NCI-H2227 (cell line): ENCODE measurements around the gene C2orf49.

ENCODE experiments used
- DNase-seq: peaks from one replicate; lab custom pipeline; 2025; ENCODE audit not compliant: unreplicated experiment; lab: John Stamatoyannopoulos, UW

C2orf49 gene

GRCh38 chr2:105381101-105381668, 43.8 kb downstream of the C2orf49 start:
- DNase-seq = no peak

- no peak for DNase-seq
Measured at GRCh38 chr2:105382177-105382576, 44.8 kb downstream of the C2orf49 start.

- DNase-seq = no peak
Measured at GRCh38 chr2:105383432-105384166, 46.3 kb downstream of the C2orf49 start.

GRCh38 chr2:105384216-105384615, 46.9 kb downstream of the C2orf49 start:
- DNase-seq = no peak

GRCh38 chr2:105384861-105385260, 47.5 kb downstream of the C2orf49 start:
- no peak for DNase-seq

DNA sequence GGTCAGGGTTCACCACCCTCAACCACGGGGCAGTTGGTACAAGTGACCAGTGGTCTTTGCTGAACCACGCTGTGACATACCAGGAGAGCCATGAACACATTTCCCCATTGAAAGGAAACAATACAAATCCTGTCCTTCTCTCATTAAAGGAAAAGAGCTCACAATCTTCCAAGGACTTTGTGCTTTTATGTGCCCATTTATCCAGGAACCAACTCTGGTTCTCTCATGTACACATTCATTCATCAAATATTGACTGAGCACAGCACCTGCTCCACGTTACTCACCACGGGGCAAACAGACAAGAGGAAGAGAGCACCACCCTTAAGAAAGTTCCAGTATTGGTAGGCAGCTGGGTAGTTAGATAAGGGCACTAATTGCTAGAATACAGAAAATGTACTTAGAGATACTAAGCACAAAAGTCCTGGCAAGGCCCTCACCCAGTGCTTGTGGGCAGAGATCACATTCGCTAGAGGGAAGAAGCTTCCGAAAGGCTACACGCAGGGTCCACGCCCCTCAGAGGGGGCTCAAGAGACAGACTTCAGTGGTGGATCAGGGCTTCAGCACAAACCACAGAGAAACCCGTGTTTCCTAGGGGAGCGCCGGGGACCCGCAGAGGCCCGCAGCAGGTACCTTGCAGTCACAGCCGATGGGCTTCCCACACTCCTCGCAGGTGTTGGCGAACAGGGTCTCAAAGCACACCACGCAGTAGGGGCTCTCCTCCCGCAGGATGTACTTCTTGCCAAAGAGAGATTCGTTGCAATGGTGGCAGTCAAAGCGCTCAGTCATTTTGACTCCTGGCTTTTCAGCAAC, 48.6 kb downstream of the C2orf49 start:
- DNase-seq = no peak

- DNase-seq = no peak
Measured at GRCh38 chr2:105387225-105387624, 49.9 kb downstream of the C2orf49 start.

- no peak for DNase-seq
Measured at GRCh38 chr2:105388971-105389381, 51.6 kb downstream of the C2orf49 start.

DNA sequence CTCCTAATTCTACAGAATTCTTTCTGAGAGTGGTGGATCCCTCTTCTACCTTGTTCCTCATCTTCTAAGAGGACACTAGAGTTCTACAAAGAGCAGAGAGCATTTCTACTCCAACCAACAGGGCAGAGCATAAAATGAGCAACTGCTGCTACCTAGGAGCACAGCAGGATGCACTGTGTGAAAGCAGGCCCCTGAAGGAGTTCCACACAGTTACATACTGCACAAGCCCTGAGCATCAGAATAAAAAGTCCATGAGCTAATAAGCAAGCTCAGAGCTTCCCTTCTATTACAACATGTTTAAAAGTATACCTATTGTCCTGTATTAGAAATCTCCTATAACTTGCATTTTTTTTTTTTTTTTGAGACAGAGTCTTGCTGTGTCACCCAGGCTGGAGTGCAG, 53.1 kb downstream of the C2orf49 start:
- DNase-seq = no peak

- no peak for DNase-seq
Measured at GRCh38 chr2:105391058-105391627, 53.8 kb downstream of the C2orf49 start.

GRCh38 chr2:105391763-105392662, 54.7 kb downstream of the C2orf49 start:
- DNase-seq = no peak

DNA sequence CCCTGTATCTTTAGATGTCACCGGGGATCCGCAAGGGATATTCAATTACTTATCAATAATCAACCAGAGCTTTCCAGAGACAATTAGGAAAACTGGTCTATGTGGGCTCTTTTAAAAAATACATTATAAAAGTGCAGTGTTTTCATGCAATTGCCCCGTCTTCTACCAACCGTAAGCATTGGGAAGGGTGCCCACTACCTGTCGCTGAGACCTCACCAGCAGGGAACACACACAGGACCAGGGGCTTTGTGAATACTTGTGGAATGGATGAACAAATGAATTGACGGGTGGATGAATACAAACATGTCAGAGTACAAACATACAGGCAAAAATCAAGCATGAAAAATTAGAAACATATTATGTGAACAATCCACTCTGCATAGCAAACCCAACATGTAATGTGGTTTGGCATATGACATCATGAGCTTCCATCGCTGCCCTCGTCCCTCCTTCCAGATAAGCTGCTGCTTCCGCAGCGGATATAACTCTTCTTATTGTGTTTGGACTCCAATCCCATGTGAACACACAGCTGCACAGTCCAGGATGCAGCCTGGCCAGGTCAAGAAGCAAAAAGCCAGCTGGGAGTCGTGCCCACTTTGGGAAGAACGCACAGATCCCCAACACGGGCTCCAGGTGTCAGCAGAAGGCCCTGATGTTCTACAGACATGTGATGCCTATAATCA, 56.2 kb downstream of the C2orf49 start:
- no peak for DNase-seq

GRCh38 chr2:105394951-105395611, 57.7 kb downstream of the C2orf49 start:
- DNase-seq = no peak

DNA sequence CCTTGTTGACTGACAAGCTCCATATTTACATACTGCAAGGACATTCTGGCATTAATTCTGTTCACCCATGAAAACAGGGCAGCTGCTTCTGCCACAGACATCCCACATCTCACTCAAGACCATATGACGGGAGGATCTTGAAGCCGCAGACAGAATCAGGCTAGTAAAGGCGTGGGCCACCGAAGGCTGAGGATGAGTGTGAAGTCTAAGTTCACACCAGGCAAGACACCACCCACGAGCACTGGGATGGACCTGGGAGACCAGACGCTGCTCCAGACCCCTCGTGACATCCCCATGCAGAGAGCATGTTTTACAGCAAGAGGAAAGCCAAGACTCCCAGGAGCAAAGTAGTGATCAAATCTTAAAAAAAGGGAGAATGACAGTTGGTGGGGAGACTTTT, 58.4 kb downstream of the C2orf49 start:
- DNase-seq = no peak

- no peak for DNase-seq
Measured at GRCh38 chr2:105396254-105397024, 59.1 kb downstream of the C2orf49 start.

DNA sequence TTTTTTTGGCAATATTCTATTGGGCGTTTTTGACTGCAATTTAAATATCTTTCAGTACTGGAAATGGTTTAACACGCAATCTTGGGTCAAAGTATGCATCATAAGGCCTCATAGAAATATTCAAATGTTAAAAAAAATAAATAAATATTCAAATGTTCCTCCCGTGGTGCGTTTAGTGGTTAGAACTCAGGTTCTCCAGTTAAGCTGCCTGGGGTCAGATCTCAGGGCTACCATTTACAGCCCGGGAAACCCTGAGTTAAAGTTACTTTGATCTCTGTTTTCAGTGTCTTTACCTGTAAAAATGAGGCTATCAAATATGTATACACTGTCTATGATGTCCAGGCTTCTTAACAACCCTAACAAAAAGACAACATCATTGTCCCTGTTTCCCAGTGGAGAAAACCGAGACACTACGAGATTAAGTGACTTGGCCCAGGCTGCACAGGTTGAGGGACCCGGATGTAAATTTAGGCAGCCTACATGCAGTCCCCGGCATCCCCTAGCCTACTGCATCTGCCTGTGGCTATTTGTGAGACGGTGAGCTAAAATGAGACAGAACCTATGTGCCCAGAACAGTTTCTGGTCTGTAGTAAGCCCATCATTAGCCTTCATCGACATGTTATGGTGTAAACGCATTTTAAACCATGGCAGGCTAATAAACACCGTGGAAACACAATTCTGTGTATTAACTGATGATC, 59.8 kb downstream of the C2orf49 start:
- DNase-seq = no peak

DNA sequence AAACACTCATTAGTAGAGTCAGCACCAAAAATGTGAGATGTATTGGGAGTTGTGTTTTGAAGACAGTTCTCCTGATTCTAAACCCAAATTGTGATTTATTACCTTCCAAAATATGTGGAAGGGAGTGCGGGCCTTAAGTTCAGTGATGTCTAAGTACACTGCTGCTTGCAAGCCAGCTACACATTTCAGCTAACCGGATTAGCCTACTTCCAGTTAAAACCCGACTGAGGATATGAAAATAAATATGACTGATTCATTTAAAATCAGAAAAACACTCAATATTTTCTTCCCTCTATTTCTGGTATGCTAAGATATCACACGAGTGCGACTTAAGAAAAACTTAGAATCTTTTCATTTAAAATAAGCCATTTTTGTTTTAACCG, 60.6 kb downstream of the C2orf49 start:
- DNase-seq = no peak
